H9 (cell line): Measurements from ENCODE around the gene TAS2R40. TPM values are rescaled to one million over a fixed set of nuclear protein-coding genes. Genes with fewer than 3 reads are reported as not detected.

Experiments used
- DNase-seq: peaks from one replicate; pipeline ENCODE4 v3.0.0-alpha.2; 2017
- H2AFZ ChIP-seq: one replicate; pipeline ENCODE4 v1.6.1; 2013; ENCODE audit warnings: mild to moderate bottlenecking, low read length, control low read depth, moderate library complexity
- H2AK5ac ChIP-seq: 2 replicates; pipeline ENCODE4 v1.6.1; 2013; ENCODE audit warnings: low read length, control low read depth, mixed read lengths; ENCODE audit not compliant: insufficient read length
- H2BK120ac ChIP-seq: one replicate; pipeline ENCODE4 v1.6.1; 2013; ENCODE audit warnings: low read depth, mild to moderate bottlenecking, low read length, control low read depth, inconsistent platforms; ENCODE audit not compliant: poor library complexity, severe bottlenecking
- H2BK12ac ChIP-seq: 2 replicates; pipeline ENCODE4 v1.6.1; 2013; ENCODE audit warnings: low read length, control low read depth, mixed read lengths, low read depth; ENCODE audit not compliant: insufficient read length
- H2BK15ac ChIP-seq: 2 replicates; pipeline ENCODE4 v1.6.1; 2013; ENCODE audit warnings: low read depth, low read length, control low read depth
- H2BK20ac ChIP-seq: one replicate; pipeline ENCODE4 v1.6.1; 2013; ENCODE audit warnings: low read depth, mild to moderate bottlenecking, low read length, control low read depth, inconsistent platforms; ENCODE audit not compliant: poor library complexity, severe bottlenecking
- H2BK5ac ChIP-seq: 2 replicates; pipeline ENCODE4 v1.6.1; 2013; ENCODE audit warnings: low read length, control low read depth, mixed read lengths; ENCODE audit not compliant: insufficient read length
- H3K14ac ChIP-seq: 2 replicates; pipeline ENCODE4 v1.6.1; 2013; ENCODE audit warnings: low read length, control low read depth; ENCODE audit not compliant: insufficient read depth
- H3K18ac ChIP-seq: 2 replicates; pipeline ENCODE4 v1.6.1; 2013; ENCODE audit warnings: low read depth, mild to moderate bottlenecking, mixed read lengths, low read length, control low read depth; ENCODE audit not compliant: insufficient read length
- H3K23ac ChIP-seq: 2 replicates; pipeline ENCODE4 v1.6.1; 2013; ENCODE audit warnings: low read length, control low read depth, mixed read lengths, low read depth; ENCODE audit not compliant: insufficient read length
- H3K23me2 ChIP-seq: 2 replicates; pipeline ENCODE4 v1.6.1; 2013; ENCODE audit warnings: low read depth, mild to moderate bottlenecking, mixed read lengths, low read length, control low read depth; ENCODE audit not compliant: insufficient read length, poor library complexity, severe bottlenecking
- H3K27ac ChIP-seq: 2 replicates; pipeline ENCODE4 v1.5.1; 2013; ENCODE audit warnings: low read length, control low read depth, mixed read lengths, low read depth; ENCODE audit not compliant: insufficient read length
- H3K27me3 ChIP-seq: 2 replicates; pipeline ENCODE4 v1.6.1; 2013; ENCODE audit warnings: low read length, control low read depth, inconsistent platforms; ENCODE audit not compliant: insufficient read depth
- H3K4ac ChIP-seq: 2 replicates; pipeline ENCODE4 v1.6.1; 2013; ENCODE audit warnings: low read depth, mild to moderate bottlenecking, control low read depth, inconsistent platforms, low read length, moderate library complexity
- H3K4me1 ChIP-seq: 2 replicates; pipeline ENCODE4 v1.6.1; 2013; ENCODE audit warnings: low read length, control low read depth, inconsistent platforms; ENCODE audit not compliant: insufficient read depth
- H3K4me2 ChIP-seq: 2 replicates; pipeline ENCODE4 v1.6.1; 2013; ENCODE audit warnings: low read length, control low read depth, mixed read lengths; ENCODE audit not compliant: insufficient read length, insufficient read depth
- H3K56ac ChIP-seq: 2 replicates; pipeline ENCODE4 v1.6.1; 2013; ENCODE audit warnings: low read depth, mild to moderate bottlenecking, mixed read lengths, low read length, control low read depth; ENCODE audit not compliant: insufficient read length
- H3K79me1 ChIP-seq: 2 replicates; pipeline ENCODE4 v1.6.1; 2013; ENCODE audit warnings: low read depth, mild to moderate bottlenecking, moderate library complexity, low read length, control low read depth, inconsistent platforms; ENCODE audit not compliant: insufficient read depth, poor library complexity, severe bottlenecking
- H3K79me2 ChIP-seq: 2 replicates; pipeline ENCODE4 v1.6.1; 2013; ENCODE audit warnings: low read length, control low read depth, inconsistent platforms; ENCODE audit not compliant: insufficient read depth
- H3K9ac ChIP-seq: 2 replicates; pipeline ENCODE4 v1.6.1; 2013; ENCODE audit warnings: low read length, control low read depth, mixed read lengths; ENCODE audit not compliant: insufficient read length; ENCODE audit errors: extremely low read depth
- H3K9me3 ChIP-seq: one replicate; pipeline ENCODE4 v1.6.1; 2013; ENCODE audit warnings: low read depth, low read length, inconsistent platforms; ENCODE audit not compliant: control insufficient read depth
- H3T11ph ChIP-seq: one replicate; pipeline ENCODE4 v1.6.1; 2013; ENCODE audit warnings: mild to moderate bottlenecking, low read length, control low read depth, inconsistent platforms
- H4K20me1 ChIP-seq: one replicate; pipeline ENCODE4 v1.6.1; 2013; ENCODE audit not compliant: control insufficient read depth, insufficient read length, insufficient read depth
- H4K5ac ChIP-seq: 2 replicates; pipeline ENCODE4 v1.6.1; 2013; ENCODE audit warnings: low read depth, mild to moderate bottlenecking, mixed read lengths, low read length, control low read depth; ENCODE audit not compliant: insufficient read length
- H4K8ac ChIP-seq: replicated peaks from 2 replicates; pipeline ENCODE4 v1.6.1; 2013; ENCODE audit warnings: low read length, control low read depth, mixed read lengths, low read depth; ENCODE audit not compliant: insufficient read length
- H4K91ac ChIP-seq: 2 replicates; pipeline ENCODE4 v1.6.1; 2013; ENCODE audit warnings: low read depth, mild to moderate bottlenecking, moderate library complexity, mixed read lengths, low read length, control low read depth; ENCODE audit not compliant: insufficient read length
- H3K27ac Mint-ChIP-seq, 3 experiments: 2 replicates in 2 of 3; 3 replicates in 1 of 3; pipeline ENCODE4 v1.8.0; 2020 to 2021; ENCODE audit warnings: mixed read lengths in 3 of 3, mild to moderate bottlenecking in 1 of 3, moderate library complexity in 1 of 3
- H3K27me3 Mint-ChIP-seq: 2 replicates; pipeline ENCODE4 v1.8.0; 2021; ENCODE audit warnings: low read depth, mild to moderate bottlenecking, moderate library complexity, mixed read lengths
- H3K36me3 Mint-ChIP-seq, 3 experiments: 2 replicates in 2 of 3; 3 replicates in 1 of 3; pipeline ENCODE4 v1.8.0; 2020 to 2021; ENCODE audit warnings: low read depth in 3 of 3, mixed read lengths in 3 of 3; ENCODE audit not compliant: insufficient read depth in 1 of 3
- H3K4me1 Mint-ChIP-seq, 2 experiments: 2 replicates each; pipeline ENCODE4 v1.8.0; 2020; ENCODE audit warnings: mixed read lengths in 2 of 2
- H3K4me3 Mint-ChIP-seq, 2 experiments: 2 replicates in 1 of 2; 3 replicates in 1 of 2; pipeline ENCODE4 v1.8.0; 2020 to 2021; ENCODE audit warnings: mild to moderate bottlenecking in 2 of 2, mixed read lengths in 2 of 2, moderate library complexity in 1 of 2
- H3K9me3 Mint-ChIP-seq, 2 experiments: 2 replicates in 1 of 2; 3 replicates in 1 of 2; pipeline ENCODE4 v1.8.0; 2020; ENCODE audit warnings: mild to moderate bottlenecking in 2 of 2, mixed read lengths in 2 of 2, moderate library complexity in 1 of 2
- WGBS: extraction: QIAGEN DNeasy Blood & Tissue Kit; methylation state at CpG from one replicate; pipeline ENCODE4 v1.1.7; 2013; ENCODE audit warnings: missing lambda C conversion rate, low lambda C conversion rate, mixed read lengths; ENCODE audit not compliant: insufficient read length; ENCODE audit errors: extremely low coverage; 5-methylcytosine and 5-hydroxymethylcytosine counted together
- total RNA-seq: library from RNA; stranded (reverse); gene quantifications from 2 replicates; pipeline ENCODE4 v1.2.1, GENCODE V29; 2021
- TF ChIP-seq, protein P1 (sequence below): fragments of 200-600 bp; sonication (generic); conservative IDR thresholded peaks from 3 replicates; pipeline ENCODE4 v1.8.0; 2021; ENCODE audit warnings: antibody characterized with exemption, mild to moderate bottlenecking

TAS2R40 gene
- total RNA-seq, 1 experiment from 2014 or later, result not detected

DNA sequence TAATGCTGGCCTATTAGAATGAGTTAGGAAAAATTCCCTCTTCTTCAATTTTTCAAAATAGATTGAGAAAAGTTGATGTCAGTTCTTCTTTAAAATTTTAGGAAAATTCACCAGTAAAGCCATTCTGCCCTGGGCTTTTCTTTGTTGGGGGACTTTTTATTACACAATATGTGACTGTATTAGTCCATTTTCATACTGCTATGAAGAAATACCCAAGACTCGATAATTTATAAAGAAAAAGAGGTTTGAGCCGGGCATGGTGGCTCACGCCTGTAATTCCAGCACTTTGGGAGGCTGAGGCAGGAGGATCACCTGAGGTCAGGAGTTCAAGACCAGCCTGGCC, 12.7 kb downstream of the TAS2R40 start:
- Histone ChIP-seq H2BK5ac (no peak overlapping the region), H2BK15ac (no peak overlapping the region), H4K8ac (no peak overlapping the region), H4K5ac (no peak overlapping the region), H4K20me1 (no peaks in the 10 kb centered on the region), H3K79me1 (no peaks in the 10 kb centered on the region), H3K27me3 (no peaks in the 10 kb centered on the region), H3K4ac (no peak overlapping the region), H2AK5ac (no peak overlapping the region), H3K4me1 (peaks cover under 1% of the 10 kb centered on the region), H3K9me3 (no peaks in the 10 kb centered on the region), H3K18ac (no peak overlapping the region), H3K27ac (no peak overlapping the region), H3K9ac (no peak overlapping the region), H2AFZ (no peak overlapping the region), H4K91ac (no peak overlapping the region), H3K56ac (no peak overlapping the region), H2BK120ac (no peak overlapping the region), H3T11ph (no peak overlapping the region), H2BK20ac (no peak overlapping the region), H3K4me2 (no peak overlapping the region), H3K23me2 (no peaks in the 10 kb centered on the region), H3K23ac (no peak overlapping the region), H3K79me2 (no peaks in the 10 kb centered on the region), H3K14ac (no peak overlapping the region), H2BK12ac (no peak overlapping the region)
- Mint-ChIP-seq H3K36me3 (peaks cover 0 to 7% (median 0%) of the 10 kb centered on the region in 3 experiments; a peak in 4 of 7 replicates), H3K4me1 (peaks cover 0 to 3% of the 10 kb centered on the region in 2 experiments; a peak in 1 of 4 replicates), H3K27ac (no peak overlapping the region), H3K4me3 (no peak overlapping the region), H3K27me3 (peaks cover 8% of the 10 kb centered on the region), H3K9me3 (peaks cover 15 to 17% of the 10 kb centered on the region in 2 experiments)
- TF ChIP-seq, protein P1, sequence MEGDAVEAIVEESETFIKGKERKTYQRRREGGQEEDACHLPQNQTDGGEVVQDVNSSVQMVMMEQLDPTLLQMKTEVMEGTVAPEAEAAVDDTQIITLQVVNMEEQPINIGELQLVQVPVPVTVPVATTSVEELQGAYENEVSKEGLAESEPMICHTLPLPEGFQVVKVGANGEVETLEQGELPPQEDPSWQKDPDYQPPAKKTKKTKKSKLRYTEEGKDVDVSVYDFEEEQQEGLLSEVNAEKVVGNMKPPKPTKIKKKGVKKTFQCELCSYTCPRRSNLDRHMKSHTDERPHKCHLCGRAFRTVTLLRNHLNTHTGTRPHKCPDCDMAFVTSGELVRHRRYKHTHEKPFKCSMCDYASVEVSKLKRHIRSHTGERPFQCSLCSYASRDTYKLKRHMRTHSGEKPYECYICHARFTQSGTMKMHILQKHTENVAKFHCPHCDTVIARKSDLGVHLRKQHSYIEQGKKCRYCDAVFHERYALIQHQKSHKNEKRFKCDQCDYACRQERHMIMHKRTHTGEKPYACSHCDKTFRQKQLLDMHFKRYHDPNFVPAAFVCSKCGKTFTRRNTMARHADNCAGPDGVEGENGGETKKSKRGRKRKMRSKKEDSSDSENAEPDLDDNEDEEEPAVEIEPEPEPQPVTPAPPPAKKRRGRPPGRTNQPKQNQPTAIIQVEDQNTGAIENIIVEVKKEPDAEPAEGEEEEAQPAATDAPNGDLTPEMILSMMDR, result no peak
- DNase-seq, result no peak
- no CpG with 5 or more reads among the region's 3 CpGs for WGBS
